ENCODE data around the gene C6. TPM values are rescaled to one million over a fixed set of nuclear protein-coding genes. Genes with fewer than 3 reads are reported as not detected.

Gene C6
- total RNA-seq, 2 experiments from 2014 or later, result not detected

- intact Hi-C loops (cut with micrococcal nuclease; ENCODE audit: unreplicated experiment), result no loop called here
- Histone ChIP-seq H3K27ac (ENCODE audit: low read depth, low read length, poor library complexity, severe bottlenecking) (no peak overlapping the region), H3K79me2 (ENCODE audit: insufficient read depth, low read depth, low read length) (no peaks in the 10 kb centered on the region), H3K36me3 (ENCODE audit: insufficient read depth, low read length) (no peaks in the 10 kb centered on the region), H3K9me2 (ENCODE audit: insufficient read depth, low read length) (no peaks in the 10 kb centered on the region), H3K4me2 (ENCODE audit: low read length) (no peak overlapping the region), H3K9me3 (ENCODE audit: low read length) (no peaks in the 10 kb centered on the region), H3K4me3 (ENCODE audit: low read depth, low read length, poor library complexity, severe bottlenecking) (no peak overlapping the region), H2AFZ (ENCODE audit: low read length) (no peak overlapping the region), H3K4me1 (ENCODE audit: insufficient read depth, low read length, poor library complexity, severe bottlenecking) (no peaks in the 10 kb centered on the region), H4K20me1 (ENCODE audit: insufficient read depth, low read length) (no peaks in the 10 kb centered on the region)
- ChIA-PET POLR2A (interaction anchor here (0.9 to 1.5 kb wide), 2 partner anchors 11 to 87 kb away, joined by 3 to 7 read pairs; no protein-coding TSS in a partner anchor), CTCF (ENCODE audit: unreplicated experiment) (no interaction called here)
- TF ChIP-seq CTCF (conservative IDR thresholded peaks at IDR 0.05; ENCODE audit: low read length) (no peak), EZH2phosphoT487 (IDR thresholded peaks at IDR 0.05; ENCODE audit: borderline replicate concordance, low read depth, low read length) (no peak)
- DNase-seq (ENCODE audit: low spot score), result no peak
- no TSS peak for BruUV-seq (replicated peaks)
These were observed 10.3 kb downstream of the C6 start for GRCh38 chr5:41203033-41203432.

- Histone ChIP-seq H3K27ac (ENCODE audit: low read depth, low read length, poor library complexity, severe bottlenecking) (no peak overlapping the region), H3K9me2 (ENCODE audit: insufficient read depth, low read length) (no peaks in the 10 kb centered on the region), H3K36me3 (ENCODE audit: insufficient read depth, low read length) (no peaks in the 10 kb centered on the region), H3K4me3 (ENCODE audit: low read depth, low read length, poor library complexity, severe bottlenecking) (no peak overlapping the region), H3K4me2 (ENCODE audit: low read length) (no peak overlapping the region), H3K4me1 (ENCODE audit: insufficient read depth, low read length, poor library complexity, severe bottlenecking) (no peaks in the 10 kb centered on the region), H3K9me3 (ENCODE audit: low read length) (no peaks in the 10 kb centered on the region), H4K20me1 (ENCODE audit: insufficient read depth, low read length) (no peaks in the 10 kb centered on the region), H2AFZ (ENCODE audit: low read length) (no peak overlapping the region), H3K79me2 (ENCODE audit: insufficient read depth, low read depth, low read length) (no peaks in the 10 kb centered on the region)
- DNase-seq (ENCODE audit: low spot score), result no peak
- CTCF ChIA-PET (ENCODE audit: unreplicated experiment), result no interaction called here
- BruUV-seq (replicated peaks), result no TSS peak
- POLR2A ChIA-PET, result no interaction called here
- TF ChIP-seq EZH2phosphoT487 (IDR thresholded peaks at IDR 0.05; ENCODE audit: borderline replicate concordance, low read depth, low read length), result no peak
- TF ChIP-seq CTCF (conservative IDR thresholded peaks at IDR 0.05; ENCODE audit: low read length), result no peak
- intact Hi-C loops (cut with micrococcal nuclease; ENCODE audit: unreplicated experiment), result no loop called here
These were observed 12.1 kb downstream of the C6 start for GRCh38 chr5:41201082-41201772.

GRCh38 chr5:41200506-41200905, 12.8 kb downstream of the C6 start:
- CTCF ChIA-PET (ENCODE audit: unreplicated experiment), result no interaction called here
- no TSS peak for BruUV-seq (replicated peaks)
- intact Hi-C loops (cut with micrococcal nuclease; ENCODE audit: unreplicated experiment), result no loop called here
- H3K4me1 ChIP-seq (ENCODE audit: insufficient read depth, low read length, poor library complexity, severe bottlenecking), result no peaks in the 10 kb centered on the region
- DNase-seq (ENCODE audit: low spot score), result no peak
- no peaks in the 10 kb centered on the region for H3K9me2 ChIP-seq (ENCODE audit: insufficient read depth, low read length)
- H3K4me3 ChIP-seq (ENCODE audit: low read depth, low read length, poor library complexity, severe bottlenecking), result no peak overlapping the region
- H3K36me3 ChIP-seq (ENCODE audit: insufficient read depth, low read length), result no peaks in the 10 kb centered on the region
- no peak overlapping the region for H3K27ac ChIP-seq (ENCODE audit: low read depth, low read length, poor library complexity, severe bottlenecking)
- H3K79me2 ChIP-seq (ENCODE audit: insufficient read depth, low read depth, low read length), result no peaks in the 10 kb centered on the region
- TF ChIP-seq CTCF (conservative IDR thresholded peaks at IDR 0.05; ENCODE audit: low read length), result no peak
- TF ChIP-seq EZH2phosphoT487 (IDR thresholded peaks at IDR 0.05; ENCODE audit: borderline replicate concordance, low read depth, low read length), result no peak
- H4K20me1 ChIP-seq (ENCODE audit: insufficient read depth, low read length), result no peaks in the 10 kb centered on the region
- POLR2A ChIA-PET, result interaction anchor here (0.8 kb wide), 1 partner anchor 58 kb away, joined by 3 read pairs; no protein-coding TSS in a partner anchor
- H3K4me2 ChIP-seq (ENCODE audit: low read length), result no peak overlapping the region
- no peaks in the 10 kb centered on the region for H3K9me3 ChIP-seq (ENCODE audit: low read length)
- no peak overlapping the region for H2AFZ ChIP-seq (ENCODE audit: low read length)
